ENCODE data around the gene ITPKB. TPM values are rescaled to one million over a fixed set of nuclear protein-coding genes. Genes with fewer than 3 reads are reported as not detected.

ITPKB gene
- total and polyA plus RNA-seq, 2 experiments from 2014 or later = 0.31 to 5.2 TPM

DNA sequence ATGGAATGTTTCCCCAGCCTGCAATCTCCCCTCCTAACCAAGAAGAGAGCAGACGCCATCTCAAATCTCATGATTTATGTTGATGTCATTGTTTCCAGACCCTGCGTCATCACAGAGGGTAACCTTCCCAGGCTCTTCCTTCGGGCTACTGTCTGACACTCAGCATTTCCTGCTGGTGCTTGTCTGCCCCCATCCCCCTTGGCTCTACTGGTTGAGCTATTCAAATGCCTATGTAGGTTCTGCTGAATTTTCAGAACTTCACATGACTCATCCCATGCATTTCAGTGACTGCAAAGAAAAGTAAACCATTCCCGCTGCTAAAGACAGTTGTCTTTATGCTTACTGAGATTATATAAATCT, 24.8 kb upstream of the ITPKB start (continued):
- TF ChIP-seq REST (IDR thresholded peaks at IDR 0.05; ENCODE audit: unreplicated experiment) = no peak
- TF ChIP-seq EZH2 (IDR thresholded peaks at IDR 0.05; ENCODE audit: low read depth, unreplicated experiment) = no peak
- no peak for TF ChIP-seq JUNB (IDR thresholded peaks at IDR 0.05; ENCODE audit: unreplicated experiment)
- TF ChIP-seq ZNF331 (CRISPR knock-in tag; IDR thresholded peaks at IDR 0.05; ENCODE audit: low read depth) = no peak
- TF ChIP-seq CREB1 (CRISPR knock-in tag; IDR thresholded peaks at IDR 0.05; ENCODE audit: low read depth) = peak; percentile 66
- TF ChIP-seq, protein P1, sequence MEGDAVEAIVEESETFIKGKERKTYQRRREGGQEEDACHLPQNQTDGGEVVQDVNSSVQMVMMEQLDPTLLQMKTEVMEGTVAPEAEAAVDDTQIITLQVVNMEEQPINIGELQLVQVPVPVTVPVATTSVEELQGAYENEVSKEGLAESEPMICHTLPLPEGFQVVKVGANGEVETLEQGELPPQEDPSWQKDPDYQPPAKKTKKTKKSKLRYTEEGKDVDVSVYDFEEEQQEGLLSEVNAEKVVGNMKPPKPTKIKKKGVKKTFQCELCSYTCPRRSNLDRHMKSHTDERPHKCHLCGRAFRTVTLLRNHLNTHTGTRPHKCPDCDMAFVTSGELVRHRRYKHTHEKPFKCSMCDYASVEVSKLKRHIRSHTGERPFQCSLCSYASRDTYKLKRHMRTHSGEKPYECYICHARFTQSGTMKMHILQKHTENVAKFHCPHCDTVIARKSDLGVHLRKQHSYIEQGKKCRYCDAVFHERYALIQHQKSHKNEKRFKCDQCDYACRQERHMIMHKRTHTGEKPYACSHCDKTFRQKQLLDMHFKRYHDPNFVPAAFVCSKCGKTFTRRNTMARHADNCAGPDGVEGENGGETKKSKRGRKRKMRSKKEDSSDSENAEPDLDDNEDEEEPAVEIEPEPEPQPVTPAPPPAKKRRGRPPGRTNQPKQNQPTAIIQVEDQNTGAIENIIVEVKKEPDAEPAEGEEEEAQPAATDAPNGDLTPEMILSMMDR (conservative IDR thresholded peaks at IDR 0.05; ENCODE audit: low read depth in 2 of 2) = no peak

DNA sequence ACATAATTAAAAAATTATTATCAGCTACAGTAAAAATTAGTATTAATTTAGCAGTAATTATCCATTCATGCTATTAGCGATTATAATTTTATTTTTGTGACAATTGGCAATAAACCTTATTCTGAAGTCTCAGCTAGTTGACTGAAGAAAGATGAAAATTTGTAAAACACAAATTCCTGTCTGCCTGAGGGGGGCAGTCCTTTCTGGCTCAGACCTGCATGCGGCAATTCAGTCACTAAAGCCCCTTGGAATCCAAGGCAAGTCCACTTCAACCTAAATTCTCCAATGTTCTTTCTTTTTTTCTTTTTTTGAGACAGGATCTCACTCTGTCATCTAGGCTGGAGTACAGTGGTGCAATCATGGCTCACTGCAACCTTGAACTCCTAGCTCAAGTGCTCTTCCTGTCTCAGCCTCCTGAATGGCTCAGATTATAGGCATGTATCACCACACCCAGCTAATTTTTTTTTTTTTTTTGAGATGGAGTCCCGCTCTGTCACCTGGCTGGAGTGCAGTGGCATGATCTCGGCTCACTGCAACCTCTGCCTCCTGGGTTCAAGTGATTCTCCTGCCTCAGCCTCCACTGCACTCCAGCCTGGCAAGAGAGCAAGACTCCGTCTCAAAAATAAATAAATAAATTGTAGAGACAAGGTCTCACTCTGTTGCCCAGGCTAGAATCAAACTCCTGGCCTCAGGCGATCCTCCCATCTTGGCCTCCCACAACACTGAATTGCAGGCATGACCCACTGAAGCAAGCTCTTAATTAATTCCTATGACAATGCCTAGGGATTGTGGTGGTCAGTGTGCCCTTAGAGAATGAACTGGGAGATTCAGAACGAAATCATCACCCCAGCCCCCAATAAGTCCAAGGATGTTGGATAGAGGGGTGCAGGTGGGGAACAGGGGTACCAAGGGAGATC, 24.2 kb upstream of the ITPKB start:
- Mint-ChIP-seq H3K9me3 (no peaks in the 10 kb centered on the region; the same call in 2 of the 3 replicates), H3K4me3 (peak overlapping the region; percentile 8; the same call in 1 of the 3 replicates), H3K4me1 (peaks cover 27% of the 10 kb centered on the region), H3K36me3 (ENCODE audit: low read depth) (no peaks in the 10 kb centered on the region), H3K27me3 (ENCODE audit: insufficient read depth, low read depth, poor library complexity) (peaks cover 4% of the 10 kb centered on the region), H3K27ac (peak overlapping the region; percentile 93)
- Histone ChIP-seq H3F3A (replicated peaks; ENCODE audit: low read depth) (no peaks in the 10 kb centered on the region), H3K4me3 (no peak overlapping the region), H3K9me2 (ENCODE audit: insufficient read depth) (0 out of 2 replicates have a peak, but pooled peaks cover 5% of the 10 kb centered on the region), H3K36me3 (ENCODE audit: insufficient read depth) (no peaks in the 10 kb centered on the region), H3K79me2 (replicated peaks; ENCODE audit: insufficient read depth) (no peaks in the 10 kb centered on the region), H3K4me1 (ENCODE audit: insufficient read depth) (peaks cover 28% of the 10 kb centered on the region), H3K27me3 (ENCODE audit: insufficient read depth) (no peaks in the 10 kb centered on the region), H3K27ac (ENCODE audit: low read depth) (peak overlapping the region; percentile 48; the same call in 1 of the 2 replicates), H3K4me2 (peak overlapping the region; percentile 64), H4K20me1 (replicated peaks; ENCODE audit: insufficient read depth) (no peaks in the 10 kb centered on the region), H2AFZ (no peak overlapping the region)
- TF ChIP-seq EZH2 (IDR thresholded peaks at IDR 0.05; ENCODE audit: low read depth, unreplicated experiment) = no peak
- TF ChIP-seq, protein P1 (conservative IDR thresholded peaks at IDR 0.05; ENCODE audit: low read depth in 2 of 2) = peak; percentile 31 to 33
- no peak for TF ChIP-seq NANOG (IDR thresholded peaks at IDR 0.05; ENCODE audit: borderline replicate concordance)
- no peak for TF ChIP-seq ZNF462 (CRISPR knock-in tag; IDR thresholded peaks at IDR 0.05)
- no peak for ATAC-seq
- no peak for DNase-seq (ENCODE audit: low spot score)

Data from GM23338 (cell line).